Measurements from ENCODE around the gene IL1RAPL1.

Gene IL1RAPL1

DNA sequence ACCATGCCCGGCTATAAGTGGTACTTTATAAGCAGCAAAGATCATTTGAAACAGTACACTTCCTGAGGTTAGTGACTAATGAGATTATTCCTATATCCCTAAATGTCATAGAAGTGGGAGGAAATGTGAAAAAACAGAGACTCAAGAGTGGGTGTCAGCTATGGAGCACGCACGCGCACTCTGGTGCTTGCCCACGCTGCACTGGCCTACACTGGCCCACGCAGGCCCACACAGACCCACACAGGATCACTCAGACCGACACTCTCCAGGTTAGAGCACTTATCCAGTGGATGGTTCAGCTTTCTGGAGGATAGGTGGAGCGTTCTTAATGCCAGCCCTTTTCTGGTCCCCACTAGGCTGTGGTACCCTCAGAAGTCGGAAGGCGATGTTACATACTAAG, 78.5 kb downstream of the IL1RAPL1 start:
- no peak overlapping the region for H3K4me3 ChIP-seq (ENCODE audit: low read depth in 1 of 2, low read length in 2 of 2)
- H3K27me3 ChIP-seq (ENCODE audit: insufficient read depth, low read length, poor library complexity) = no peaks in the 10 kb centered on the region
- TF ChIP-seq, protein P1, sequence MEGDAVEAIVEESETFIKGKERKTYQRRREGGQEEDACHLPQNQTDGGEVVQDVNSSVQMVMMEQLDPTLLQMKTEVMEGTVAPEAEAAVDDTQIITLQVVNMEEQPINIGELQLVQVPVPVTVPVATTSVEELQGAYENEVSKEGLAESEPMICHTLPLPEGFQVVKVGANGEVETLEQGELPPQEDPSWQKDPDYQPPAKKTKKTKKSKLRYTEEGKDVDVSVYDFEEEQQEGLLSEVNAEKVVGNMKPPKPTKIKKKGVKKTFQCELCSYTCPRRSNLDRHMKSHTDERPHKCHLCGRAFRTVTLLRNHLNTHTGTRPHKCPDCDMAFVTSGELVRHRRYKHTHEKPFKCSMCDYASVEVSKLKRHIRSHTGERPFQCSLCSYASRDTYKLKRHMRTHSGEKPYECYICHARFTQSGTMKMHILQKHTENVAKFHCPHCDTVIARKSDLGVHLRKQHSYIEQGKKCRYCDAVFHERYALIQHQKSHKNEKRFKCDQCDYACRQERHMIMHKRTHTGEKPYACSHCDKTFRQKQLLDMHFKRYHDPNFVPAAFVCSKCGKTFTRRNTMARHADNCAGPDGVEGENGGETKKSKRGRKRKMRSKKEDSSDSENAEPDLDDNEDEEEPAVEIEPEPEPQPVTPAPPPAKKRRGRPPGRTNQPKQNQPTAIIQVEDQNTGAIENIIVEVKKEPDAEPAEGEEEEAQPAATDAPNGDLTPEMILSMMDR (IDR thresholded peaks at IDR 0.05; ENCODE audit: borderline replicate concordance, extremely low read depth, low read length, poor library complexity, severe bottlenecking) = no peak
- TF ChIP-seq EZH2 (IDR thresholded peaks at IDR 0.05; ENCODE audit: borderline replicate concordance, low read depth, low read length, severe bottlenecking) = no peak
- no peaks in the 10 kb centered on the region for H3K36me3 ChIP-seq (ENCODE audit: insufficient read depth, low read length)
- H4K20me1 ChIP-seq (ENCODE audit: insufficient read depth, low read length) = no peaks in the 10 kb centered on the region
- H3K9ac ChIP-seq (ENCODE audit: low read depth, low read length) = no peak overlapping the region
- H3K27ac ChIP-seq (ENCODE audit: low read length) = no peak overlapping the region
- H3K4me2 ChIP-seq (ENCODE audit: insufficient read depth, low read length) = no peak overlapping the region
- H3K4me1 ChIP-seq (ENCODE audit: insufficient read depth, low read length) = no peaks in the 10 kb centered on the region
- no peaks in the 10 kb centered on the region for H3K9me3 ChIP-seq (ENCODE audit: insufficient read depth, low read length, severe bottlenecking)
- no peaks in the 10 kb centered on the region for H3K79me2 ChIP-seq (ENCODE audit: insufficient read depth, low read length)
- DNase-seq (no peak), ATAC-seq (ENCODE audit: insufficient read depth, low read depth) (no peak)
- H2AFZ ChIP-seq (ENCODE audit: low read depth, low read length) = no peak overlapping the region

DNA sequence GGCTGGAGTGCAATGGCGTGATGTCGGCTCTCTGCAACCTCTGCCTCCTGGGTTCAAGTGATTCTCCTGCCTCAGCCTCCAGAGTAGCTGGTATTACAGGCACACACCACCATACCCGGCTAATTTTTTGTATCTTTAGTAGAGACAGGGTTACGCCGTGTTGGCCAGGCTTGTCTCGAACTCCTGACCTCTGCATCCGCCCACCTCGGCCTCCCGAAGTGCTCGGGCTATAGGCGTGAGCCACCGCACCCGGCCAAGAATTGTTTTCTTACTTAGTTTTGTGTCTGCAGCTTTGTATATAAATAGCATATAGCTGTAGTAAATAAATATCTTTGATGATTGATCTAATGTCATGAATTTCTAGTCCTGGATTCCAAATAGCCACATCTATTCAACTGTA, 81.1 kb downstream of the IL1RAPL1 start:
- Histone ChIP-seq H3K4me3 (ENCODE audit: low read depth in 1 of 2, low read length in 2 of 2) (no peak overlapping the region), H4K20me1 (ENCODE audit: insufficient read depth, low read length) (no peaks in the 10 kb centered on the region), H3K4me1 (ENCODE audit: insufficient read depth, low read length) (no peaks in the 10 kb centered on the region), H3K27me3 (ENCODE audit: insufficient read depth, low read length, poor library complexity) (no peaks in the 10 kb centered on the region), H3K4me2 (ENCODE audit: insufficient read depth, low read length) (no peak overlapping the region), H3K36me3 (ENCODE audit: insufficient read depth, low read length) (no peaks in the 10 kb centered on the region), H3K9me3 (ENCODE audit: insufficient read depth, low read length, severe bottlenecking) (no peaks in the 10 kb centered on the region), H3K27ac (ENCODE audit: low read length) (no peak overlapping the region), H3K79me2 (ENCODE audit: insufficient read depth, low read length) (no peaks in the 10 kb centered on the region), H2AFZ (ENCODE audit: low read depth, low read length) (no peak overlapping the region), H3K9ac (ENCODE audit: low read depth, low read length) (no peak overlapping the region)
- no peak for DNase-seq
- no peak for TF ChIP-seq EZH2 (IDR thresholded peaks at IDR 0.05; ENCODE audit: borderline replicate concordance, low read depth, low read length, severe bottlenecking)
- TF ChIP-seq, protein P1 (IDR thresholded peaks at IDR 0.05; ENCODE audit: borderline replicate concordance, extremely low read depth, low read length, poor library complexity, severe bottlenecking) = no peak
- ATAC-seq (ENCODE audit: insufficient read depth, low read depth) = no peak

DNA sequence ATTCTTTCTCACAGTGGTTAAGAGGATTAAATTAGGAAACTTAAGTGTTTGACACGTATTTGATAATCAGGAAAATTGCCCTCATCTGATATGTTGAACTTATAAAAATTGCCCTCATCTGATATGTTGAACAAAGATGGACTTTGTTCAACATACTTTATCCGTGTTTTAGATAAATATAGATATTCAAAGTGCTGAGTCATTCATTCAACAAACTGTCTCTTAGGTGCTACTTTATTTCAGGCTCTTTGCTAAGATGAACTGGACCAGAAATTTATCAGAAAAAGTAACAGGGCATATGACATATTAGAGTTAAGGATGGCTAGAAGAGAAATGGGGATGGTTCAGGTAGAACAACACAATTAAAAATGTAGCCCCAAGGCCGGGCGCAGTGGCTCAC, 81.7 kb downstream of the IL1RAPL1 start:
- DNase-seq (no peak), ATAC-seq (ENCODE audit: insufficient read depth, low read depth) (no peak)
- TF ChIP-seq, protein P1 (IDR thresholded peaks at IDR 0.05; ENCODE audit: borderline replicate concordance, extremely low read depth, low read length, poor library complexity, severe bottlenecking) = no peak
- no peak for TF ChIP-seq EZH2 (IDR thresholded peaks at IDR 0.05; ENCODE audit: borderline replicate concordance, low read depth, low read length, severe bottlenecking)
- Histone ChIP-seq H3K9me3 (ENCODE audit: insufficient read depth, low read length, severe bottlenecking) (no peaks in the 10 kb centered on the region), H3K4me3 (ENCODE audit: low read depth in 1 of 2, low read length in 2 of 2) (no peak overlapping the region), H3K36me3 (ENCODE audit: insufficient read depth, low read length) (no peaks in the 10 kb centered on the region), H3K9ac (ENCODE audit: low read depth, low read length) (no peak overlapping the region), H3K79me2 (ENCODE audit: insufficient read depth, low read length) (no peaks in the 10 kb centered on the region), H4K20me1 (ENCODE audit: insufficient read depth, low read length) (no peaks in the 10 kb centered on the region), H3K4me1 (ENCODE audit: insufficient read depth, low read length) (no peaks in the 10 kb centered on the region), H3K4me2 (ENCODE audit: insufficient read depth, low read length) (no peak overlapping the region), H2AFZ (ENCODE audit: low read depth, low read length) (no peak overlapping the region), H3K27ac (ENCODE audit: low read length) (no peak overlapping the region), H3K27me3 (ENCODE audit: insufficient read depth, low read length, poor library complexity) (no peaks in the 10 kb centered on the region)

DNA sequence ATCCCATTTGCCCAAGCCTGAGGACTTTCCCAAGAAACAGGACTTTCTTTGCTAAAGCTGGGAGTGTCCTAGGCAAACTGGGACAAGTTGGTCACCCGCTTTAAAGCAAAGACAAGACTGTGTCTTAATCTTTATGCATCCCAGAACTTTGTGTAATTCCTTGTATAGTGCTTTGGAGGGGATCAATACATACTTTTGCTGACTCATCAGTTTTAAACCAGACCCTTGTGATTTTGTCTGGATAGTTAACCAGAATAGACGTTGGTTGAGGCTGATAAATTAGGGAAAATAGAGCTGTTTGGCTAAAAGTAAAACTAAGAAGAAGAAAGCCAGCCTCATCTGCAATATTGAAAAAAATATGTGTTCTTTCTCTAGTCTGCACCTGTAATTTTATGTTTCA, 82.8 kb downstream of the IL1RAPL1 start:
- no peaks in the 10 kb centered on the region for H4K20me1 ChIP-seq (ENCODE audit: insufficient read depth, low read length)
- H3K4me2 ChIP-seq (ENCODE audit: insufficient read depth, low read length) = no peak overlapping the region
- no peak for TF ChIP-seq EZH2 (IDR thresholded peaks at IDR 0.05; ENCODE audit: borderline replicate concordance, low read depth, low read length, severe bottlenecking)
- TF ChIP-seq, protein P1 (IDR thresholded peaks at IDR 0.05; ENCODE audit: borderline replicate concordance, extremely low read depth, low read length, poor library complexity, severe bottlenecking) = no peak
- H3K4me3 ChIP-seq (ENCODE audit: low read depth in 1 of 2, low read length in 2 of 2) = no peak overlapping the region
- H3K9me3 ChIP-seq (ENCODE audit: insufficient read depth, low read length, severe bottlenecking) = no peaks in the 10 kb centered on the region
- H2AFZ ChIP-seq (ENCODE audit: low read depth, low read length) = no peak overlapping the region
- H3K27me3 ChIP-seq (ENCODE audit: insufficient read depth, low read length, poor library complexity) = no peaks in the 10 kb centered on the region
- no peaks in the 10 kb centered on the region for H3K4me1 ChIP-seq (ENCODE audit: insufficient read depth, low read length)
- no peak overlapping the region for H3K9ac ChIP-seq (ENCODE audit: low read depth, low read length)
- ATAC-seq (ENCODE audit: insufficient read depth, low read depth) = no peak
- H3K27ac ChIP-seq (ENCODE audit: low read length) = no peak overlapping the region
- H3K36me3 ChIP-seq (ENCODE audit: insufficient read depth, low read length) = no peaks in the 10 kb centered on the region
- no peaks in the 10 kb centered on the region for H3K79me2 ChIP-seq (ENCODE audit: insufficient read depth, low read length)
- DNase-seq = no peak

Measured in DND-41 (cell line).